ENCODE data around the gene MYH4. TPM values are rescaled to one million over a fixed set of nuclear protein-coding genes. Genes with fewer than 3 reads are reported as not detected.

The MYH4 gene
- total RNA-seq, 1 experiment from 2014 or later = not detected

- Histone ChIP-seq H3K4me1 (ENCODE audit: control insufficient read depth in 1 of 2, insufficient read depth in 2 of 2, low read length in 2 of 2) (no peaks in the 10 kb centered on the region), H3K9me3 (ENCODE audit: control insufficient read depth in 1 of 2, insufficient read depth in 1 of 2, low read depth in 1 of 2, low read length in 2 of 2) (no peaks in the 10 kb centered on the region), H4K20me1 (ENCODE audit: insufficient read depth) (no peaks in the 10 kb centered on the region), H2AFZ (ENCODE audit: low read depth, low read length, poor library complexity, severe bottlenecking) (no peak within 1 kb of the TSS), H3K27ac (ENCODE audit: low read depth, low read length) (no peak within 1 kb of the TSS), H3K36me3 (ENCODE audit: control insufficient read depth in 1 of 2, insufficient read depth in 2 of 2, low read length in 2 of 2) (no peaks in the 10 kb centered on the region), H3K27me3 (ENCODE audit: insufficient read depth, low read length) (peaks cover 73% of the 10 kb centered on the region), H3K9me2 (ENCODE audit: insufficient read depth) (no peaks in the 10 kb centered on the region), H3K79me2 (ENCODE audit: insufficient read depth, low read length) (no peaks in the 10 kb centered on the region), H3K4me2 (ENCODE audit: low read length) (no peak within 1 kb of the TSS), H3K9ac (ENCODE audit: low read length) (no peak within 1 kb of the TSS), H3K4me3 (replicated peaks in 1 of 2; ENCODE audit: low read depth in 1 of 2, low read length in 2 of 2) (no peak within 1 kb of the TSS)
- DNase-seq (ENCODE audit: low read depth, low spot score) (no peak), ATAC-seq (no peak)
- ChIA-PET POLR2A (no interaction called here), RAD21 (ENCODE audit: low non-redundant PET in 1 of 2, low total read pairs in 2 of 2, uncharacterized antibody in 2 of 2, unreplicated experiment in 2 of 2) (no interaction called here), CTCF (no interaction called here)
- no TSS peak for BruUV-seq (replicated peaks)
- TF ChIP-seq ZFX (IDR thresholded peaks at IDR 0.05) = no peak
- TF ChIP-seq FOSL1 (IDR thresholded peaks at IDR 0.05; ENCODE audit: low read depth) = no peak
- TF ChIP-seq REST (IDR thresholded peaks at IDR 0.05; ENCODE audit: low read depth) = no peak
- no peak for TF ChIP-seq SIN3A (IDR thresholded peaks at IDR 0.05; ENCODE audit: low read depth)
- TF ChIP-seq TCF7L2 (IDR thresholded peaks at IDR 0.05; ENCODE audit: borderline replicate concordance, extremely low read depth, insufficient read depth, insufficient read length) = no peak
- no peak for TF ChIP-seq POLR2A (IDR thresholded peaks at IDR 0.05; ENCODE audit: borderline replicate concordance, extremely low read depth, insufficient read depth, insufficient read length)
- no peak for TF ChIP-seq EZH2 (IDR thresholded peaks at IDR 0.05)
- no peak for TF ChIP-seq EGR1 (IDR thresholded peaks at IDR 0.05; ENCODE audit: low read depth)
- no peak for TF ChIP-seq ZNF274 (IDR thresholded peaks at IDR 0.05; ENCODE audit: low read depth, low read length)
- no peak for TF ChIP-seq MAX (IDR thresholded peaks at IDR 0.05)
- no peak for TF ChIP-seq JUND (IDR thresholded peaks at IDR 0.05)
- intact Hi-C loops (cut with micrococcal nuclease) = no loop called here
These were observed 49.1 kb upstream of the MYH4 start, which contains the start of gene MYH1 for GRCh38 chr17:10518271-10519037. TSS of gene MYH1 (minus strand) at chr17:10518542. CDS start at chr17:10516642, 1,900 bp downstream.
